GM21723 (cell line): ENCODE results near the gene DMKN.
"Not testable (repeated sequence)": the region's sequence is repeated elsewhere in the genome, so short reads cannot be mapped to it uniquely, and the experiment has no call there.

Source experiments
- ATAC-seq: cut with Tn5 transposase; IDR thresholded peaks from one replicate; pipeline ENCODE4 v1.9.1; 2021; ENCODE audit warnings: mild to moderate bottlenecking, moderate library complexity; ENCODE audit not compliant: unreplicated experiment

Gene DMKN

GRCh38 chr19:35501684-35502083 lies 11.8 kb downstream of the DMKN start:
- ATAC-seq = no peak

- ATAC-seq = no peak
Measured at GRCh38 chr19:35500611-35501010, 12.8 kb downstream of the DMKN start.

GRCh38 chr19:35498984-35499527 lies 14.4 kb downstream of the DMKN start:
- ATAC-seq = no peak

- no peak for ATAC-seq
Measured at GRCh38 chr19:35498220-35498619, 15.2 kb downstream of the DMKN start.

GRCh38 chr19:35497406-35497805 lies 16.0 kb downstream of the DMKN start:
- no peak for ATAC-seq

- no peak for ATAC-seq
Measured at GRCh38 chr19:35495107-35496064, 18.1 kb downstream of the DMKN start.

GRCh38 chr19:35493971-35494370 lies 19.5 kb downstream of the DMKN start:
- ATAC-seq = no peak

GRCh38 chr19:35491836-35492360 lies 21.6 kb downstream of the DMKN start:
- no peak for ATAC-seq

- ATAC-seq = no peak
Measured at GRCh38 chr19:35490364-35490763, 23.1 kb downstream of the DMKN start, which contains the start of gene KRTDAP. Gene KRTDAP (minus strand): TSS chr19:35490464. CDS start chr19:35490442, 22 bp downstream.

GRCh38 chr19:35488677-35489076 lies 24.8 kb downstream of the DMKN start:
- no peak for ATAC-seq

- ATAC-seq = no peak
Measured at GRCh38 chr19:35487656-35488182, 25.7 kb downstream of the DMKN start.

- no peak for ATAC-seq
Measured at GRCh38 chr19:35486268-35486708, 27.2 kb downstream of the DMKN start.

GRCh38 chr19:35484252-35485036 lies 29.0 kb downstream of the DMKN start:
- ATAC-seq = peak; percentile 77

GRCh38 chr19:35483089-35483488 lies 30.4 kb downstream of the DMKN start:
- no peak for ATAC-seq

GRCh38 chr19:35478794-35479677 lies 34.4 kb downstream of the DMKN start:
- ATAC-seq = no peak

- no peak for ATAC-seq
Measured at GRCh38 chr19:35476149-35476548, 37.3 kb downstream of the DMKN start.

- not testable (repeated sequence) for ATAC-seq
Measured at GRCh38 chr19:35474594-35474993, 38.9 kb downstream of the DMKN start.

- no peak for ATAC-seq
Measured at GRCh38 chr19:35474104-35474503, 39.3 kb downstream of the DMKN start.

- no peak for ATAC-seq
Measured at GRCh38 chr19:35471946-35472345, 41.5 kb downstream of the DMKN start.

GRCh38 chr19:35471075-35471474 lies 42.4 kb downstream of the DMKN start:
- not testable (repeated sequence) for ATAC-seq
